ENCODE data around the gene MGAT5B.

- no peak for TF ChIP-seq POLR2AphosphoS5 (IDR thresholded peaks at IDR 0.05; ENCODE audit: low read depth, low read length)
- no peak for TF ChIP-seq POLR2A (IDR thresholded peaks at IDR 0.05; ENCODE audit: borderline replicate concordance, extremely low read depth, insufficient read depth, insufficient read length)
Measured at GRCh38 chr17:76927577-76927976, 59.4 kb downstream of the MGAT5B start.
